HG03520 (cell line): ENCODE data around the gene TSPYL6.
"Not testable (repeated sequence)": the region's sequence is repeated elsewhere in the genome, so short reads cannot be mapped to it uniquely, and the experiment has no call there.

ENCODE experiments used
- ATAC-seq: cut with Tn5 transposase; IDR thresholded peaks from one replicate; pipeline ENCODE4 v1.9.1; 2021; ENCODE audit warnings: mild to moderate bottlenecking, moderate library complexity; ENCODE audit not compliant: unreplicated experiment

Gene TSPYL6

DNA sequence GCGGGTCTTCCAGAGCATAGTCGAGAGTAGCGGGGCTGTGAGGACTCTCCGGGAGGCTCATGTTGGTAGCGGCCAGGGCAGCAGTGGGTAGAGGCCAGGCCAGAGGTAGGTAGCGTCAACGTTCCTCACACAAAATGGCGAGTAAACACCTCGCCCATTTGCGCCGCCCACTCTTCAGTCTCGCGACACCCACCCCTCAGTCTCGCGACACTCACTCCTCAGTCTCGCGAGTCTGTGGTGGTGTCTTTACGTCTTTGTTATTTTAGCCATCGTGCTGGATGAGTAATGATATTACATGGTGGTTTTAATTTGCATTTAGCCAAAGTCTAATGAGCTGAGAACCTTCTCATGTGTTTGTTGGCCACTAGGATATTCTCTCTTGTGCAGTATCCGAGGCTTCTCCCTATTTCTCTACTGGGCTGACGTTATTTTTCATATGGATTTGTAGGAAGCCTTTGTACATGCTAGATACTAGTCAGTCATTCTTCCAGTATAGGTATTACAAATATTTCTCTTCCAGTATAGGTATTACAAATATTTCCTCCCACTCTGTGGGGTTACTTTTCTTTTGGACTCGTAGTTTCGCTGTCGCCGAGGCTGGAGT is at the start of gene TSPYL6:
Gene TSPYL6, minus strand, starts transcription at position 139 of the 604 bp plus-strand sequence. Its CDS starts 78 bp downstream, at position 61.
- ATAC-seq = no peak

DNA sequence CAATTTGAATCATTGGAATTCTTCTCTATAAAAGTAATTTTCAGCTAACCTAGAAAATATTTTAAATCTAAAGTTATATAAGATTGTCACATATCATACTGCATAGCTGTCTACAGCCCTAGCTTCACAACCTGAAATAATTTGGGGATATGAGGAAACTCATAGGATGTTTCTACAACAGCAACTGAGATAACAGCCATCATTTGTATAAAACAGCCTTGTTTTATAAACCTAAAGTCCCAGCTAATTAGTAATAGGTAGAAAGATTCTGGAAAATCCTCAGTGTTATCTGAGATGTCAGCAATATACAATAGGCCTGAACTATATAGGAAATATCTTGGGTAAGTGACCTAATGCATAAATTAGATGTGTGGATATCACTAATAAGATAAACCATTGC is 47.6 kb upstream of the TSPYL6 start:
- ATAC-seq = no peak

DNA sequence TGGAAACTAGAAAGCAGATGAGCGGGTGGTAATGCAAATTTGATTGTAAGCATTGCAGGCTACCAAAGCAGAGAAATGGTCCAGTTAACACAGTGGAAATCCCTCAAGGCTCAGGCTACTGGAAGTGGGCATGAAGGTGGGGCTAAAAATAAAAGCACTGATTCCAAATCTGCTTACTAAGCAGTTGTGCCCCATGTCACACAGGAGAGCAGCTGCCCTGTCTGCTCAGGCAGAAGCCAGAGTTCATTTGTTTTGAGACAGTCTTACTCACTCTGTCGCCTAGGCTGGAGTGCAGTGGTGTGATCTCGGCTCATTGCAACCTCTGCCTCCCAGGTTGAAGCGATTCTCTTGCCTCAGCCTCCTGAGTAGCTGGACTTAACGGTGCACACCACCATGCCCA is 42.5 kb upstream of the TSPYL6 start:
- no peak for ATAC-seq

DNA sequence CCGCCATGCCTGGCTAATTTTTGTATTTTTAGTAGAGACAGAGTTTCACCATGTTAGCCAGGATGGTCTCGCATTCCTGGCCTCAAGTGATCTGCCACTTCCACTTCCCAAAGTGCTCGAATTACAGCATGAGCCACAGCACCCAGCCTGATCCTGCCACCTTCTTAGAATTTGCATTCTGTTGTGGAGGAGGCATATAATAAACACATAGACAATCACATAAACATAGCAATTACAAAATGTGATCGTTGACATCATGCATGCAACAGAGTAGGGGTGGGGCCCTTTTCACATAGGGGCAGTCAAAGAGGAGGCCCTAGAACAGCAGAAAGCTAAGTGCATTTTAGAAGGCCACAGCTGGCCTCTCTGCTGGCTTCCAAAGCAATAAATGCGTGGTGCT is 39.9 kb upstream of the TSPYL6 start:
- ATAC-seq = no peak

DNA sequence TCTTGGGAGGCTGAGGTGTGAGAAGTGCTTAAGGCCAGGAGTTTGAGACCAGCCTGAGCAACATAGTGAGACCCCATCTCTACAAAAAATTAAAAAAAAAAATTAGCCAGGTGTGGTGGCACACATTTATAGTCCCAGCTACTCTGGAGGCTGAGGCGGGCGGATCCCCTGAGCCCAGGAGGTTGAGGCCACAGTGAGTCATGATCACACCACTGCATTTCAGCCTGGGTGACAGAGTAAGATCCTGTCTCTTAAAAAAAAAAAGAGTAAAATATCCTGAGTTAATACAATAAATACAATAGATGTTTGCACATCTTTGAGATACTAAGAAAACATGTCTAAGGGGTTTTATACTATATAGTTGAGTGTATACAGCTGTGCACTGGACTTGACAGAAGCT is 38.6 kb upstream of the TSPYL6 start:
- not testable (repeated sequence) for ATAC-seq

DNA sequence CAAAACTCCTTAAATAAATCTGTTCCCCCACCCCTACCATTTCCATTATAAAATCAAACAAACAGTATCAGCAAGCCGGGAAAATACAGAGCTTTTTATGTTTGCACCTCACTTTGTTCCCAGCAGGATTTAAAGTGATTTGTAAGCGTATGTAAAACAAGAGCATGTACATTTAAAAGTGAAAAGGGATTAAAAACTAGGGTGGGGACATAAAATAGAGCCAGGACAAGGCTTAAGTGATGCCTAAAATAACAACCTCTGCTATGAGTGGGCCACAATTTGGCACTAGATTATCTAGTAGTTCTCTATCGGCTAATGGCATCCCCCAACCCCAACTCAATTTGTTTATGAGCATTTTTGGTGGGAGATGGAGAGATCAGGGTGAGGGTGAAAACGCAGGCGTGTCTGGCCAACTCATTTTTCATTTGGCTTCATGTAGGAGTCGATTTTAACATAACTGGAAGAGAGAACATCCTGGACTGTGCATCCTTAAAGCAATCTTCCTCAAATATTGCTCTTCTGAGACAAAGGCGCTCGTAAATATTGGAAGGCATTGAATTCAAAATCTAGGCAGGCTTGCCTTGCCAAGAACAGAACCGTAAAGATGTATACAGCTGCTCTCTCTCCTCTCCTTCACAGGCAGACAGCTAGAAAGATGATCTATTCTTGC is 34.5 kb upstream of the TSPYL6 start:
- no peak for ATAC-seq

DNA sequence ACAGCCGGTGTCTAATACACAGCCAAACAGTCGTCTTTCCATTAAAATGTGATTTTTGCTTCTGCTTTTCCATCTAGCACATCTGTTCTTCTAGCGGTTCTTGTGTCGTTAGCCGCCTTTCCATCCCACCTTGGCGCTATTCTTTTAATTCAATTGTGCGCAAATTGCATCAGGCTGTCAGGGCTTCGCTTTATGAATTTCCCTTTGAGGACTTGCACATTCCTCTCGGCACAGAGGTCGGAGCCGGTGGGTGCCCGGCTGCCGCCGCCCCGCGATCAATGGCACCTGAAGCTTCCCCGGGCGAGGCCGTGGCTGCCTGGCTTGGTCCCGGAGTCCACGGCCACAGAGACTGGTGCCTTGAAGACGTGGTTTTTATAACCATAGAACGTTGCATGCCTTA is 33.9 kb upstream of the TSPYL6 start:
- ATAC-seq = no peak

DNA sequence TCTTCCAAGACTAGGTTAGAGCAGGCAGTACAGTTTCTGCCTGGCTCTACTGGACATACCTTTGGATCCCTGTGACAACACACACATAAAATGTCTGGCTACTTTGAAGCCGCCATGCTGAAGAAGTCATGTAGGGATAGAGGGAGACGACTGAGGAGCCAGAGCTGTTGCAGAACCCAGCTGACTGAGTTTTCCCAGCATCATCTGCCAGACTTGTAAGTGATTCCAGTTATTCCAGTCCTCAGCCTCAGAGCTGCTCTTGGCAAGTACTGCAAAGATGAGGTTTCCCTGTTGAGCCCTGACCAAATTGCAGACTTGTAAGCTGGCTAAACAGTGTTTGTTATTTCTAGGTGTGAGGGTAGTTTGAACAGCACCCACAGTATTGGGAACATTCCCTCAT is 31.5 kb upstream of the TSPYL6 start:
- ATAC-seq = no peak

DNA sequence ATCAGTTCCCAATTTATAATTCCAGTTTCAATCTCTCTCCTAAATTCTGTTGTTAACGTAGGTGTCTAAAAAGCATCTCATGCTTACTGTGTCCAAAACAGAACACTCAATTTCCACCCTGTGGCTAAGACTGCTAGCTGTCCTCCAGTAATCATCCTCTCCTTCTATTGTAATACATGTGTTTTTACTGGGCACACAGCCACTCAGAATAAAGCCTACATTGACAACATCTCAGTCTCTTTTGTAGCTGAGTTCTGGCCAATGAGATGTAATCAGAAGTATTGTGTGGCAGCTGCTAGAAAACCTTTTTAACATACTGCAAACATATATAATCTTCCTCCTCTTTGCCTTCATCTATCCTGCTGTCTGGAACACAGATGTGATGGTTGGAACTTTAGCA is 29.4 kb upstream of the TSPYL6 start:
- no peak for ATAC-seq

DNA sequence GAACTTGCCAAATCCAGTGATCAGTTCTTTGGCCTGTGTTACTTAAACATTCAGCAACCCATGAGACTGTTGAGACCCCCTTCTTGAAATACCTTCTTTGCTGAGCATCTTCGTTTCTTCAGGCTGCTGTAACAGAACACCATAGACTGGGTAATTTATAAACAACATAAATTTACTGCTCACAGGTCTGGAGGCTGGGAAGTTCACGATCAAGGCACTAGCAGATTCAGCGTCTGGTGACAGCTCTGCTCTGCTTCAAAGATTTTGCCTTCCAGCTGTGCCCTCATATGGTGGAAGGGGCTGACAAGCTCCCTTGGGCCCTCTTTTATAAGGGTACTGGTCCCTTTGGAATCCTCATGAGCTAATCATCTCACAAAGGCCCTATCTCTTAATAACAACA is 28.8 kb upstream of the TSPYL6 start:
- no peak for ATAC-seq

DNA sequence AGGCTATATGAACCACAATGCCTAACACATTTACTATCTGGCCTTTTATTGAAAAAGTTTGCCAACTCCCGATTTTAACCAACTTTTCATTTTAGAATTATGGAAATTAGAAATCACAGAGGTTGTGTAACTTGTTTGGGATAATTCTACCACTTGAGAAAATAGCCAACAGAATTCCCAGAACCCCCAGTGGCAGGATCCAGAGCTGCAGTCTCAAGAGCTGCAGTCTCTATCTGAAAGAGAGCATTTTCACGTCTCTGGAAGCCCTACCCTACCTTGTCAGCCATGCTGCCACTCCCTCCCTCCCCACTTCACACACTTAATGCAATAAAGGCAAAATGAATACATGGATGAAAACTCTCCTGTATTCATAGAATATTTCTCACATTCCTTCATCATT is 23.4 kb upstream of the TSPYL6 start:
- ATAC-seq = no peak

DNA sequence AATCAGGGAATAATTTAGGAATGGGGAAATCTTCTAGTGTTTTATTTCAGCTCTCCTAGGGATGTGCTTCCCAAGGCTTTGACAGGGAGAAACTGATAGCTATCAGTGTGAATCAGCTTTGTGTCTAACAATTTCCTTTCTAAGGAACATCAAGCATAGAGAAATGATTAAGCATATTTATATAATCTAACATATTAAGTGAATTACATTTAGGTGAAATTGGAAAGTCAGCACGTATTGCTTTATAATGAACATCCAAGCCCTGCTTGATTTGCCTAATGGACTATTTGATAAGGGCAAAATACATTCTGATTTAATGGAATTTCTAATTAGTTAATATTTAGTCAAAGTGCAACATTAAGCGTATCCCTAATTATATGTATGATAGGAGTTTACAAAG is 19.5 kb upstream of the TSPYL6 start:
- ATAC-seq = no peak

DNA sequence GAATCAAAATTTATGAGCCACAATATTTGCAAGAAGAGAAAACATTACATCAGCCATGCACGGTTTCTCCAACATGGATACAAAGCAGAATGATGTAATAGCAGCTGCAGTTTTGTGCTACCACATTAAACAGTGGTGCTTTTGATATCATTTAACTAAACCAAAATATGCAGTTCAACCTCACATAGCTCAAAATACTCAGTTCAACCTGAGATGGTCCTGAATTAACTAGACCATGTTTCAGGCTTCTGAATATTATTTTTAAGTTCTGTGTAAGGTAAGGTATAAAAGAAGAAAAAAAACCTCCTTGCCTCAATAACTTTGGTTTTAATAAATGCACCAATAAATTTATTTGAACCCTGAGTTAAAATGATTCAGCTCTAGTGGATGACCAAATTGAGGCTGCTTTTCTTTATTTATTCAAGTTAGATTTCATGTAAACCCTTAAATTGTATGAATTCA is 18.8 kb upstream of the TSPYL6 start:
- no peak for ATAC-seq

DNA sequence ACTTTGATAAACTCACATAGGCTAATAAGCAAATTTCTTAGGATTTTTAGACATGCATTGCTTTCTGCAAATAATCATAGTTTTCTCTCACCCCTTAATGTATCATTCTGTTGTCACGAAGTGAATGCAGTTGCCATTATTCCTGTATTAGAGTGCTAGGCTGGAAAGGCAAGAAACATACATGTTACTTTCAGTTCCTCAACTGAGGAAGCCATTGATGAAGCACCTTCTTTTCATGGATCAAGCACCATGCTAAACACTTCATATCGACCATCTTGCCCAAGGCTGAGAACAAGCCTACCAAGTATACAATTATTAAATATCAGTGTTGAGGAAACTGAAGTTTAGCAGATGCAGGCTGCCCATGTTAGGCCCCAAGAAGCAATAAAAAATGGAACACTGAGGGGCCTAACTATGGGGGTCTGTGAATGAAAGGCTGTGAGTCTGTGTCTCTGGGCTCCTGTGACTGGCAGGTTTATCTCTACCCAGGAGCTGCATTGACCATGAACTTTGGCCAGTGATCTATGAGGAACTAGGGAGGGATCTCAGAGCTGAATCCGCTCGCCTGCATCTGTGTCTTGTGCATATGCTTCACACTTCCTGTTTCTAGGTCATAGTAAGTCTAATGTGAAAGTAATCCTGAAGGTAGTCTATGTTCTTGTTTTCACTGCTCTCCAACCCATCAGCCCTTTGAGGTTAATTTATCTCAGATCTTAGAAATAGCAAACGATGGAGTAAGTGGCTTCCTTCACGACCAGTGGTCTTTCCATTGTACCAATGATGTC is 16.0 kb upstream of the TSPYL6 start:
- ATAC-seq = peak; percentile 94

DNA sequence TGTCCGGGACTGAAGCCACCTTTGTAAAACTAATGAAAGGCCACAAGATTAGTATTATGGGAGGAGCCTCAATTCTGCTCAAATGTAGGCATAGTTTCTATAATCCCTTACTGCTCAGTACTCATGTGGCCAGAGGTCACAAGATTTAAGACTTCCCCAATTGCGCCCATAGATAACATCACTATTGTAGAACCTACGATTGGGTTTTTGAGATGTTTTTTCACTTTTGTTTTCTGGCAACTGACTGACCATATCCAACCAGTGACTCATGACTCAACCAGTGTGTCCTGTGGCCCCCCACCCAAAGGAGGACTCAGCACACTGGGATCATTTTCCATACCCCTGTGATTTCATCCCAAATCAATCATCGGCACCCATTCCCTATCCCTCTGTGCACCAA is 15.2 kb upstream of the TSPYL6 start:
- no peak for ATAC-seq

DNA sequence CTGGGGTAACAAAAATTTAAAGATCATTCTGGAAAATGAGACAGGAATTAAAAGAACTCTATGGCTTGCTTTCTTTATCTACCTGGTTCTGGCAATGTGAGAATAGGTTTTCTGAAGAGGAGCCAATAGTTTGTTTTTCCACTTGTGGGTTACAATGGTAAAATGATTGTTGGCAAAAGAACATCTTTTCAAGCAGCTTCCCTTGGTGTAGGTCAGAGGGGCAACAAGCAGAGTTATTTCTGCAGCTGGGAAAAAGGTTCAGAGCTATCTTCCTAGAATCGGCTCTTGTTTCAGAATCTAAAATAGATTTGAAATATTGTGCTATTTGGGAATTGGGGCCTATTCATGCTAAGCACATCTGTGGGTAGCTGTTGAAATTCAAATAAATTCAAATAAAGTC is 11.5 kb upstream of the TSPYL6 start:
- no peak for ATAC-seq

DNA sequence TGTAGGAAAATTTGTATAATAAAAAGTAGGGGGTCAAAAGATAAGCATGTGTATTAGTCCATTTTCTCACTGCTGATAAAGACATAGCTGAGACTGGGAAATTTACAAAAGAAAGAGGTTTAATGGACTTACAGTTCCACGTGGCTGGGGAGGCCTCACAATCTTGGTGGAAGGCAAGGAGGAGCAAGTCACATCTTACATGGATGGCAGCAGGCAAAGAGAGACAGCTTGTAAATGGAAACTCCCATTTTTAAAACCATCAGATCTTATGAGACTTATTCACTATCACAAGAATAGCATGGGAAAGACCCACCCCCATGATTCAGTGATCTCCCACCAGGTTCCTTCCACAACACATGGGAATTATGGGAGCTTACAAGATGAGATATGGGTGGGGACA is 9.1 kb upstream of the TSPYL6 start:
- not testable (repeated sequence) for ATAC-seq

DNA sequence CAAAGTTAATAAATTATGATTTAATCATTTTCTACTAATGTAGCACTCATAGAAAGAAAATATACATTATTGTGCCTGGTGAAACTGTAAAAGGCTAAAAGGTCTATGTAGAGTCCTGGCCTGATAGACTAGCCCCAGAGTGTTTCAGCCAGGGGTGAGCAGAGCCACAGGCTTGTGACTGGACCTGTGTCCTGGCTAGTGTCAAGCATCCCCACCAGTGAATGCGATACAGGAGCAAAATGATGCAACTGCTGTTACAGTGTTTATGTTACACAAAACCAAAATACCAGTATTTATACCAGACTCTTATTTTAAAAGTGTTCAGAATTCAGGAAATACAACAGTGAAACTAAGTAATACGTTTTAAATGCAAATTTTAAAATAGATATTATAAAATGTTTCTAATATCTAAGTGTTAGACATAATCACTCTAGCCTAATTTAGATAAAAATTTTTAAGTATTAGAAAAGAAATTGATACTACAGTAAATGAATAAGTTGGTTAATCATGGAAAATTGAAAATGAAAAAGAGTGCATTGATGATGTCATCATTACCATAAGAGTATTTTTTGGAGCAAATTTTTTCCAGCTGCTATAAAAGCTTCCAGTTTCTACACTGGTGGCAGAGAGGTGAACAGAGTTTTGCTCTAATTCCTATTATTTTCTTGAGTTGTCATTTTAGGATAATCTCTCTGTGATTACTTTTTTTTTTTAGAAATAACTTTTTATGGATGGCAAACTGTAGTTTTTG is 6.2 kb upstream of the TSPYL6 start:
- ATAC-seq = no peak

DNA sequence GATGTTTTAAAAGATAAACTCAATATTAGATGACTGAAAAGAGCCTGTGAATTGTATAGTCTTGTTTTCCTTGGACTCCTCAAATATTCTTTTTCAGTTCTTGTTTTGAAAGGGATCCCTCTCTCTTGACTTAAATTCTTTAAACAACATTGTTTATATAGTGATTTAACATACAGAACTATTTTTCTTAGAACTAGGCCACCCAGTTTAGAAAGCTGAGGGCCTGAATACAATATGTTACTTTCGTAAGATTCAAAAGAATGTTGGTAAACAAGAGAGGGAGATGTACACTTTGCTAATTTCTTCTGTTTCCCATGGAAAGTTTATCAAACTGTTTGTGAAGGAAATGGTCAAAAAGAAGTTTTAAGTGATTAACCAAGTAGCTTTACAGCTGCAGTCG is 5.5 kb upstream of the TSPYL6 start:
- ATAC-seq = no peak

DNA sequence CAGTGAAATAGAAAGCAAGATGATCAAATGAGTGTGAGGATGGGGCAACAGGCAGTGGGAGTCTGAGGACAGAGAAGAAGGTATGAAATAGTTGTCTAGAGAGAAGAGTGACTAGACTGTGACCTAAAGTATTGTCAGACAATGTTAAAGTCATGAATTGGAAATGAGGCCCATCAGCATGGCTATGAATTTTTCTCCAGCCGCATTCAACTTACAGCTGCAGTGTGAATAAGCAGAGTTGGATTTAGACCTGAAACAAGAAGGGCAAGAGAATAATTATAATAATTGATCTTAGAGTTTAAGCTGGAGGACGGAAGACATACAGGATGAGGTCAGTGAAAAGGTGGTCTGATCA is 4.2 kb upstream of the TSPYL6 start:
- ATAC-seq = no peak

DNA sequence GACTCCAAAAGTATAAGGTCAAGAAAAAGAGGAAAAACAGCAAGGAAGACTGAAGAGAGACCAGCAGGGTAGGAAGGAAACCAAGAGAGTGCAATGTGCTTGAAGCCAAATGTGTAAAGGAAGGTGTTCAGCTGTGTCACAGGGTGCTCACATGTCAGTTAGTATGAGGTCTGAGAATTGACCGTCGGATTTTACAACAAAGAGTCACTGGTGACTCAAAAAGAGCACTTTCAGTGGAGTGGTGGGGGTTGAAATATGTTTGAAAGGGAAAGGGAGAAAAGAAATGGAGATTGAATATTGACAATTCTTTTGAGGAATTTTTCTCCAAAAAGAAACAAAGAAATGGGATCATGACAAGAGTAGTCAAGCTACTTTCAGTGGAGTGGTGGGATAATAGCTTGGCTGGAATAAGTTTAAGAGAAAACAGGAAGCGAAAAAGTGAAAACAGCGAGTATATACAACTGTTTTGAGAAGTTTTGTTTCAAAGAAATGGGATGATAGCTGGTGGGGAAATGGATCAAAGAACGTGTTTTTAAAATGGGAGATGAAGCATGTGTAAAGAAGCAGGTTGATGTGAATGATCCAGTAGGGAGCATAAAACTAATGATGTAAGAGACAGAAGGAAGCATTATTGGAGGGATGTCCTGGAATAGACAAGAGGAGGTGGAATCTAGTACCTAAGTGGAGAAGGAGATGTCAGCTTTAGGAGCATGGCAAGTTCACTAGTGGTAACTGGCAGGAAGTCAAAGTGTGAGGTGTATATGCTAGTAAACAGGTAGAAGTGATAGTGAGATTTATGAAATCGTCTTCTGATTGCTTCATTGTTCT is 3.6 kb upstream of the TSPYL6 start:
- peak; percentile 90 for ATAC-seq
